H1 (cell line): ENCODE data around the gene OR5J2. TPM values are rescaled to one million over a fixed set of nuclear protein-coding genes. Genes with fewer than 3 reads are reported as not detected.

ENCODE experiments used
- CTCF ChIA-PET: fragments of 300-600 bp; sonication (Branson Sonifier 250); formaldehyde crosslinking; loops from one replicate; lab custom pipeline; 2021; ENCODE audit not compliant: partially characterized antibody; lab: Charles Lee
- POLR2A ChIA-PET: fragments of 300-600 bp; sonication (Branson Sonifier 250); formaldehyde crosslinking; loops from one replicate; lab custom pipeline; 2021; ENCODE audit warnings: inconsistent platforms; ENCODE audit not compliant: partially characterized antibody; lab: Charles Lee
- DNase-seq, 2 experiments: peaks; one replicate each; pipeline versions ENCODE4 v3.0.0 to v3.0.0-alpha.2; 2010 to 2022; ENCODE audit warnings: low spot score in 2 of 2, low read depth in 1 of 2, mixed read lengths in 1 of 2
- FAIRE-seq: peaks from 2 replicates; lab custom pipeline; 2011; peaks lifted over from hg19 to GRCh38; lab: Jason Lieb, UNC
- H2AFZ ChIP-seq: 2 replicates; pipeline ENCODE4 v1.8.1; 2012; ENCODE audit warnings: low read length, inconsistent platforms
- H2AK5ac ChIP-seq: 2 replicates; pipeline ENCODE4 v1.6.1; 2013; ENCODE audit warnings: low read depth, low read length
- H2BK120ac ChIP-seq: replicated peaks from 2 replicates; pipeline ENCODE3; 2013; ENCODE audit warnings: low read depth, low read length, inconsistent platforms
- H2BK12ac ChIP-seq: 2 replicates; pipeline ENCODE4 v1.6.1; 2013; ENCODE audit warnings: low read depth, low read length
- H2BK15ac ChIP-seq: 2 replicates; pipeline ENCODE4 v1.6.1; 2013; ENCODE audit warnings: low read length
- H2BK20ac ChIP-seq: 2 replicates; pipeline ENCODE4 v1.6.1; 2013; ENCODE audit warnings: low read length
- H2BK5ac ChIP-seq: 2 replicates; pipeline ENCODE4 v1.6.1; 2013; ENCODE audit warnings: low read depth, low read length
- H3K14ac ChIP-seq: 2 replicates; pipeline ENCODE4 v1.6.1; 2013; ENCODE audit warnings: inconsistent platforms; ENCODE audit not compliant: insufficient read length
- H3K18ac ChIP-seq: 2 replicates; pipeline ENCODE4 v1.6.1; 2013; ENCODE audit warnings: low read length; ENCODE audit errors: extremely low read depth
- H3K23ac ChIP-seq: 2 replicates; pipeline ENCODE4 v1.6.1; 2013; ENCODE audit warnings: inconsistent platforms; ENCODE audit not compliant: insufficient read length
- H3K23me2 ChIP-seq: 2 replicates; pipeline ENCODE4 v1.6.1; 2013; ENCODE audit warnings: low read depth, low read length
- H3K27ac ChIP-seq: 2 replicates; pipeline ENCODE4 v1.6.1; 2011; ENCODE audit warnings: low read depth, low read length, inconsistent platforms
- H3K27me3 ChIP-seq, 4 experiments: replicated peaks in 1 of 4; 1 replicate in 1 of 4; 2 replicates in 3 of 4; pipeline versions ENCODE4 v1.6.1 to v1.8.1; 2011 to 2013; ENCODE audit warnings: low read length in 3 of 4, mild to moderate bottlenecking in 3 of 4, inconsistent platforms in 2 of 4, mixed read lengths in 2 of 4, moderate library complexity in 1 of 4; ENCODE audit not compliant: control insufficient read depth in 3 of 4, insufficient read depth in 3 of 4; ENCODE audit errors: extremely low read depth in 1 of 4
- H3K36me3 ChIP-seq, 4 experiments: 2 replicates each; pipeline versions ENCODE4 v1.6.1 to v1.8.1; 2011 to 2013; ENCODE audit warnings: mild to moderate bottlenecking in 4 of 4, low read length in 3 of 4, moderate library complexity in 2 of 4, control low read depth in 1 of 4, inconsistent platforms in 1 of 4; ENCODE audit not compliant: insufficient read depth in 4 of 4, control insufficient read depth in 2 of 4
- H3K4ac ChIP-seq: replicated peaks from 2 replicates; pipeline ENCODE3; 2013; ENCODE audit warnings: low read length, low read depth, mixed read lengths, inconsistent platforms; ENCODE audit not compliant: insufficient read length
- H3K4me1 ChIP-seq, 4 experiments: replicated peaks in 1 of 4; 1 replicate in 1 of 4; 2 replicates in 3 of 4; pipeline versions ENCODE4 v1.6.1 to v1.8.1; 2011 to 2013; ENCODE audit warnings: low read length in 3 of 4, inconsistent platforms in 2 of 4, mixed read lengths in 1 of 4; ENCODE audit not compliant: insufficient read depth in 4 of 4, control insufficient read depth in 3 of 4
- H3K4me2 ChIP-seq, 2 experiments: 2 replicates each; pipeline versions ENCODE4 v1.6.1 to v1.8.1; 2011 to 2013; ENCODE audit warnings: low read depth in 2 of 2, low read length in 2 of 2, control low read depth in 1 of 2, inconsistent platforms in 1 of 2, mild to moderate bottlenecking in 1 of 2; ENCODE audit not compliant: insufficient read depth in 1 of 2
- H3K4me3 ChIP-seq, 4 experiments: fragments of 200-600, 300-600 bp in 1 of 4; sonication (generic), shearing (Covaris generic), sonication (Bioruptor Twin) in 1 of 4; 2 replicates each; pipeline versions ENCODE4 v1.5.1 to v1.8.1; 2011 to 2016; ENCODE audit warnings: low read length in 4 of 4, low read depth in 3 of 4, control low read depth in 2 of 4, inconsistent platforms in 2 of 4, mild to moderate bottlenecking in 2 of 4, mixed read lengths in 1 of 4, moderate library complexity in 1 of 4; ENCODE audit not compliant: insufficient read depth in 2 of 4; ENCODE audit errors: extremely low read depth in 1 of 4
- H3K56ac ChIP-seq: replicated peaks from 2 replicates; pipeline ENCODE3; 2013; ENCODE audit warnings: low read depth, mild to moderate bottlenecking, mixed read lengths, low read length, inconsistent platforms; ENCODE audit not compliant: insufficient read length
- H3K79me1 ChIP-seq: 2 replicates; pipeline ENCODE4 v1.6.1; 2013; ENCODE audit warnings: low read depth, low read length, control low read depth
- H3K79me2 ChIP-seq, 2 experiments: 2 replicates each; pipeline versions ENCODE4 v1.6.1 to v1.8.1; 2012 to 2013; ENCODE audit warnings: low read length in 2 of 2, mild to moderate bottlenecking in 2 of 2, inconsistent platforms in 1 of 2; ENCODE audit not compliant: insufficient read depth in 2 of 2, control insufficient read depth in 1 of 2
- H3K9ac ChIP-seq, 4 experiments: replicated peaks in 1 of 4; 1 replicate in 1 of 4; 2 replicates in 3 of 4; pipeline versions ENCODE4 v1.6.1 to v1.8.1; 2011 to 2013; ENCODE audit warnings: low read depth in 3 of 4, low read length in 3 of 4, control low read depth in 2 of 4, mild to moderate bottlenecking in 2 of 4, moderate library complexity in 2 of 4, inconsistent platforms in 1 of 4; ENCODE audit errors: extremely low read depth in 1 of 4
- H3K9me3 ChIP-seq, 2 experiments: 2 replicates each; pipeline versions ENCODE4 v1.6.1 to v1.8.1; 2012 to 2013; ENCODE audit warnings: mild to moderate bottlenecking in 2 of 2, moderate library complexity in 2 of 2, control low read depth in 1 of 2, inconsistent platforms in 1 of 2, low read depth in 1 of 2, low read length in 1 of 2, mixed read lengths in 1 of 2; ENCODE audit not compliant: insufficient read depth in 2 of 2
- H4K20me1 ChIP-seq, 2 experiments: replicated peaks in 1 of 2; 2 replicates each; pipeline versions ENCODE3 to v1.8.1; 2011 to 2013; ENCODE audit warnings: inconsistent platforms in 2 of 2, low read length in 2 of 2, mild to moderate bottlenecking in 1 of 2; ENCODE audit not compliant: insufficient read depth in 2 of 2, control insufficient read depth in 1 of 2
- H4K5ac ChIP-seq: 2 replicates; pipeline ENCODE4 v1.6.1; 2013; ENCODE audit warnings: low read length, low read depth, mixed read lengths, inconsistent platforms; ENCODE audit not compliant: insufficient read length
- H4K8ac ChIP-seq: 2 replicates; pipeline ENCODE4 v1.8.0; 2013; ENCODE audit warnings: mild to moderate bottlenecking, moderate library complexity, low read length, inconsistent platforms; ENCODE audit not compliant: insufficient read depth; ENCODE audit errors: extremely low read depth
- H4K91ac ChIP-seq: replicated peaks from 2 replicates; pipeline ENCODE3; 2013; ENCODE audit warnings: low read length, mixed read lengths, inconsistent platforms; ENCODE audit not compliant: insufficient read length
- CBX8 ChIP-seq: fragments of 300-800, 300-1000 bp; sonication (generic); IDR thresholded peaks from 2 replicates; pipeline ENCODE4 v1.7.1; 2016; ENCODE audit warnings: low read depth, low read length, borderline replicate concordance
- GABPA ChIP-seq: IDR thresholded peaks from 2 replicates; pipeline ENCODE4 v1.6.1; 2011; ENCODE audit warnings: mild to moderate bottlenecking, low read length, moderate library complexity, borderline replicate concordance; ENCODE audit not compliant: insufficient read depth
- KDM5A ChIP-seq: fragments of 200-600 bp; IDR thresholded peaks from 2 replicates; pipeline ENCODE4 v1.7.1; 2012; ENCODE audit warnings: mild to moderate bottlenecking, low read length, inconsistent platforms, mixed read lengths
- RAD21 ChIP-seq, 2 experiments: IDR thresholded peaks in 1 of 2; conservative IDR thresholded peaks in 1 of 2; 2 replicates each; pipeline ENCODE4 v1.6.1; 2011; ENCODE audit warnings: low read depth in 2 of 2, low read length in 2 of 2, improper control_type of control experiment in 1 of 2, inconsistent platforms in 1 of 2, mild to moderate bottlenecking in 1 of 2, moderate library complexity in 1 of 2
- SAP30 ChIP-seq: fragments of 300-600 bp; sonication (generic); IDR thresholded peaks from 2 replicates; pipeline ENCODE4 v1.7.1; 2012; ENCODE audit warnings: low read length, moderate library complexity, mild to moderate bottlenecking, inconsistent platforms; ENCODE audit not compliant: insufficient read depth, insufficient replicate concordance
- TBP ChIP-seq: IDR thresholded peaks from 2 replicates; pipeline ENCODE4 v1.6.1; 2011; ENCODE audit warnings: low read depth, low read length, improper control_type of control experiment
- TEAD4 ChIP-seq: IDR thresholded peaks from 2 replicates; pipeline ENCODE4 v1.6.1; 2012; ENCODE audit warnings: low read depth, low read length, inconsistent platforms, mixed read lengths
- WGBS, 2 experiments: shearing (Covaris generic) in 1 of 2; methylation state at CpG; one replicate each; pipeline versions ENCODE4 v1.1.6 to v1.1.7; 2013 to 2015; ENCODE audit warnings: low lambda C conversion rate in 2 of 2, mixed read lengths in 2 of 2, inconsistent platforms in 1 of 2, low coverage in 1 of 2, missing lambda C conversion rate in 1 of 2; ENCODE audit not compliant: insufficient replicate concordance in 2 of 2, insufficient coverage in 1 of 2, insufficient read length in 1 of 2; ENCODE audit errors: extremely low coverage in 1 of 2, missing lambda C conversion rate in 1 of 2; 5-methylcytosine and 5-hydroxymethylcytosine counted together
- polyA plus RNA-seq, 7 experiments: library from polyadenylated mRNA; depleted of rRNA in 3 of 7; stranded (reverse) in 5 of 7; unstranded in 2 of 7; fragments of >200 nt in 5 of 7; fragments of 200-250 nt in 2 of 7; gene quantifications; 1 replicate in 5 of 7; 2 replicates in 1 of 7; 4 replicates in 1 of 7; pipeline versions ENCODE4 v1.2.1 to v1.2.3, GENCODE V29; 2011 to 2013; ENCODE audit warnings: missing spikeins in 2 of 7, mixed read lengths in 2 of 7
- total RNA-seq: library from RNA; stranded (reverse); fragmentation: NEBNext Ultra II Directional; extraction: Animal tissue kit (Norgen Biotek cat#: 25700); gene quantifications from 2 replicates; pipeline ENCODE4 v1.2.1, GENCODE V29; 2021
- TF ChIP-seq, protein P1 (sequence below): IDR thresholded peaks from 2 replicates; pipeline ENCODE4 v1.6.1; 2012; ENCODE audit warnings: low read length, inconsistent platforms
- TF ChIP-seq, protein P2 (sequence below), 3 experiments: IDR thresholded peaks; 1 replicate in 2 of 3; 2 replicates in 1 of 3; pipeline versions ENCODE4 v1.5.1 to v1.6.1; 2011; ENCODE audit warnings: low read length in 3 of 3, mild to moderate bottlenecking in 3 of 3, inconsistent platforms in 2 of 3, low read depth in 1 of 3, moderate library complexity in 1 of 3; ENCODE audit not compliant: insufficient read depth in 1 of 3; ENCODE audit errors: control extremely low read depth in 1 of 3

OR5J2 gene
- total and polyA plus RNA-seq, 2 of the 8 experiments (the other 6 are each of a cell fraction or from before 2014, with no cell fraction given) = not detected

DNA sequence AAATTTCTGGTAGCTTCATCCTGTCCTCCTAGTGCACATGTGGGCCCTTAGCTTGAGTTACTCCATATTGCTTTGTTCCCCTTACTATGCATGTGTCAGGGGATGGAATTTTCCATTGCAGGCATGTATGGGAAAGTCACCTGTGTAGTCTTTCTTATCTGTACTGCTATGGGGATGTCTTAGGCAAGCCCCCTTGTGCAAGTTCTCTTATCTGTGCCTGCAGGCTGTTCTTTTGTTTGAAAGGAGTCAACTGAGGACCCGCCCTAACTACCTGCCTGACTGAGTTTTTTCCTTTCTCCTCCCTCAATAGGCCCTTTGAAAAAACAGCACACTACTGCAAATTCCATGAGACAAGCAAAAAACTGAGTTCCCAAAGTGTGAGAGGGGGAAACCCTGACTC is 25.0 kb upstream of the OR5J2 start:
- Histone ChIP-seq H2BK15ac (no peak overlapping the region), H3K79me1 (no peaks in the 10 kb centered on the region), H2AFZ (no peak overlapping the region), H4K8ac (no peak overlapping the region), H3K23ac (no peak overlapping the region), H2BK5ac (no peak overlapping the region), H3K4me3 (no peak overlapping the region), H3K14ac (no peak overlapping the region), H3K27me3 (no peaks in the 10 kb centered on the region), H3K56ac (no peak overlapping the region), H4K5ac (no peak overlapping the region), H3K18ac (no peak overlapping the region), H3K4me1 (no peaks in the 10 kb centered on the region), H3K27ac (no peak overlapping the region), H4K20me1 (no peaks in the 10 kb centered on the region), H2AK5ac (no peak overlapping the region), H3K23me2 (no peaks in the 10 kb centered on the region), H3K79me2 (no peaks in the 10 kb centered on the region), H2BK120ac (no peak overlapping the region), H3K36me3 (no peaks in the 10 kb centered on the region; a peak in 1 of 8 replicates), H3K4me2 (no peak overlapping the region), H3K9ac (no peak overlapping the region), H2BK12ac (no peak overlapping the region), H3K4ac (no peak overlapping the region), H3K9me3 (peaks cover 0 to 7% of the 10 kb centered on the region in 2 experiments; a peak in 2 of 4 replicates), H2BK20ac (no peak overlapping the region), H4K91ac (no peak overlapping the region)
- POLR2A ChIA-PET = no interaction called here
- WGBS, 2 experiments = 100% methylated on average over 1 of the region's 1 CpG; no CpG with 5 or more reads in 1 of the 2 experiments
- CTCF ChIA-PET = no interaction called here
- DNase-seq (no peak), FAIRE-seq (no peak)
- TF ChIP-seq, protein P1, sequence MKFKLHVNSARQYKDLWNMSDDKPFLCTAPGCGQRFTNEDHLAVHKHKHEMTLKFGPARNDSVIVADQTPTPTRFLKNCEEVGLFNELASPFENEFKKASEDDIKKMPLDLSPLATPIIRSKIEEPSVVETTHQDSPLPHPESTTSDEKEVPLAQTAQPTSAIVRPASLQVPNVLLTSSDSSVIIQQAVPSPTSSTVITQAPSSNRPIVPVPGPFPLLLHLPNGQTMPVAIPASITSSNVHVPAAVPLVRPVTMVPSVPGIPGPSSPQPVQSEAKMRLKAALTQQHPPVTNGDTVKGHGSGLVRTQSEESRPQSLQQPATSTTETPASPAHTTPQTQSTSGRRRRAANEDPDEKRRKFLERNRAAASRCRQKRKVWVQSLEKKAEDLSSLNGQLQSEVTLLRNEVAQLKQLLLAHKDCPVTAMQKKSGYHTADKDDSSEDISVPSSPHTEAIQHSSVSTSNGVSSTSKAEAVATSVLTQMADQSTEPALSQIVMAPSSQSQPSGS = no peak
- TF ChIP-seq, protein P2, sequence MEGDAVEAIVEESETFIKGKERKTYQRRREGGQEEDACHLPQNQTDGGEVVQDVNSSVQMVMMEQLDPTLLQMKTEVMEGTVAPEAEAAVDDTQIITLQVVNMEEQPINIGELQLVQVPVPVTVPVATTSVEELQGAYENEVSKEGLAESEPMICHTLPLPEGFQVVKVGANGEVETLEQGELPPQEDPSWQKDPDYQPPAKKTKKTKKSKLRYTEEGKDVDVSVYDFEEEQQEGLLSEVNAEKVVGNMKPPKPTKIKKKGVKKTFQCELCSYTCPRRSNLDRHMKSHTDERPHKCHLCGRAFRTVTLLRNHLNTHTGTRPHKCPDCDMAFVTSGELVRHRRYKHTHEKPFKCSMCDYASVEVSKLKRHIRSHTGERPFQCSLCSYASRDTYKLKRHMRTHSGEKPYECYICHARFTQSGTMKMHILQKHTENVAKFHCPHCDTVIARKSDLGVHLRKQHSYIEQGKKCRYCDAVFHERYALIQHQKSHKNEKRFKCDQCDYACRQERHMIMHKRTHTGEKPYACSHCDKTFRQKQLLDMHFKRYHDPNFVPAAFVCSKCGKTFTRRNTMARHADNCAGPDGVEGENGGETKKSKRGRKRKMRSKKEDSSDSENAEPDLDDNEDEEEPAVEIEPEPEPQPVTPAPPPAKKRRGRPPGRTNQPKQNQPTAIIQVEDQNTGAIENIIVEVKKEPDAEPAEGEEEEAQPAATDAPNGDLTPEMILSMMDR (IDR thresholded peaks at IDR 0.05; ENCODE audit: control extremely low read depth in 1 of 3, insufficient read depth in 1 of 3, low read depth in 1 of 3, low read length in 3 of 3) = no peak
- no peak for TF ChIP-seq RAD21 (IDR thresholded peaks at IDR 0.05 in 1 of 2, conservative IDR thresholded peaks at IDR 0.05 in 1 of 2; ENCODE audit: low read depth in 2 of 2, low read length in 2 of 2)
- no peak for TF ChIP-seq SAP30
- TF ChIP-seq CBX8 = no peak
- TF ChIP-seq KDM5A = no peak
- no peak for TF ChIP-seq TEAD4
- TF ChIP-seq TBP = no peak
- TF ChIP-seq GABPA = no peak
